ENCODE results near the gene SLC6A13. TPM values are rescaled to one million over a fixed set of nuclear protein-coding genes. Genes with fewer than 3 reads are reported as not detected.
"Not testable (repeated sequence)": the region's sequence is repeated elsewhere in the genome, so short reads cannot be mapped to it uniquely, and the experiment has no call there.

Gene SLC6A13
- total RNA-seq, 1 donor from 2014 or later, result 0.40 TPM

GRCh38 chr12:264269-264668 lies 1.6 kb upstream of the SLC6A13 start:
- DNase-seq (ENCODE audit: low spot score), result no peak

GRCh38 chr12:263574-263973 lies 938 bp upstream of the SLC6A13 start:
- DNase-seq (ENCODE audit: low spot score), result no peak

- no peak for DNase-seq (ENCODE audit: low spot score)
These were observed 523 bp downstream of the SLC6A13 start for GRCh38 chr12:262113-262512.

- DNase-seq (ENCODE audit: low spot score), result no peak
These were observed 4.9 kb downstream of the SLC6A13 start for GRCh38 chr12:257521-258321.

- no peak for DNase-seq (ENCODE audit: low spot score)
These were observed 5.7 kb downstream of the SLC6A13 start for GRCh38 chr12:256958-257357.

- DNase-seq (ENCODE audit: low spot score), result no peak
These were observed 6.4 kb downstream of the SLC6A13 start for GRCh38 chr12:256225-256624.

GRCh38 chr12:254912-255311 lies 7.7 kb downstream of the SLC6A13 start:
- DNase-seq (ENCODE audit: low spot score), result no peak

GRCh38 chr12:254039-254438 lies 8.6 kb downstream of the SLC6A13 start:
- no peak for DNase-seq (ENCODE audit: low spot score)

GRCh38 chr12:253116-253831 lies 9.4 kb downstream of the SLC6A13 start:
- DNase-seq (ENCODE audit: low spot score), result no peak

GRCh38 chr12:252636-253035 lies 10.0 kb downstream of the SLC6A13 start:
- DNase-seq (ENCODE audit: low spot score), result no peak

GRCh38 chr12:247271-247670 lies 15.4 kb downstream of the SLC6A13 start:
- no peak for DNase-seq (ENCODE audit: low spot score)

- no peak for DNase-seq (ENCODE audit: low spot score)
These were observed 19.3 kb downstream of the SLC6A13 start for GRCh38 chr12:243381-243780.

GRCh38 chr12:242496-242895 lies 20.1 kb downstream of the SLC6A13 start:
- no peak for DNase-seq (ENCODE audit: low spot score)

- no peak for DNase-seq (ENCODE audit: low spot score)
These were observed 21.4 kb downstream of the SLC6A13 start for GRCh38 chr12:241266-241665.

GRCh38 chr12:240566-240965 lies 22.1 kb downstream of the SLC6A13 start:
- no peak for DNase-seq (ENCODE audit: low spot score)

GRCh38 chr12:238736-239398 lies 23.8 kb downstream of the SLC6A13 start:
- no peak for DNase-seq (ENCODE audit: low spot score)

- DNase-seq (ENCODE audit: low spot score), result no peak
These were observed 24.5 kb downstream of the SLC6A13 start for GRCh38 chr12:238116-238515.

- DNase-seq (ENCODE audit: low spot score), result peak; percentile 67
These were observed 25.4 kb downstream of the SLC6A13 start for GRCh38 chr12:237026-237815.

- DNase-seq (ENCODE audit: low spot score), result no peak
These were observed 26.2 kb downstream of the SLC6A13 start for GRCh38 chr12:236445-236844.

- not testable (repeated sequence) for DNase-seq (ENCODE audit: low spot score)
These were observed 26.7 kb downstream of the SLC6A13 start for GRCh38 chr12:235967-236366.

GRCh38 chr12:234891-235415 lies 27.7 kb downstream of the SLC6A13 start:
- no peak for DNase-seq (ENCODE audit: low spot score)

- DNase-seq (ENCODE audit: low spot score), result no peak
These were observed 28.6 kb downstream of the SLC6A13 start for GRCh38 chr12:234019-234418.

Data from mucosa of gallbladder (tissue), 1 donor.